Loucy (cell line): ENCODE measurements around the gene ATXN2.
"Not testable (repeated sequence)": the region's sequence is repeated elsewhere in the genome, so short reads cannot be mapped to it uniquely, and the experiment has no call there.

Experiments
- EZH2phosphoT487 ChIP-seq: fragments of 200-600 bp; IDR thresholded peaks from 2 replicates; pipeline ENCODE4 v1.6.1; 2018; ENCODE audit warnings: antibody characterized with exemption, mild to moderate bottlenecking, moderate library complexity, borderline replicate concordance
- TF ChIP-seq, protein P1 (sequence below): fragments of 200-600 bp; sonication (generic); conservative IDR thresholded peaks from 2 replicates; pipeline ENCODE4 v1.5.1; 2014; ENCODE audit warnings: mild to moderate bottlenecking, antibody characterized with exemption, low read length

- TF ChIP-seq, protein P1, sequence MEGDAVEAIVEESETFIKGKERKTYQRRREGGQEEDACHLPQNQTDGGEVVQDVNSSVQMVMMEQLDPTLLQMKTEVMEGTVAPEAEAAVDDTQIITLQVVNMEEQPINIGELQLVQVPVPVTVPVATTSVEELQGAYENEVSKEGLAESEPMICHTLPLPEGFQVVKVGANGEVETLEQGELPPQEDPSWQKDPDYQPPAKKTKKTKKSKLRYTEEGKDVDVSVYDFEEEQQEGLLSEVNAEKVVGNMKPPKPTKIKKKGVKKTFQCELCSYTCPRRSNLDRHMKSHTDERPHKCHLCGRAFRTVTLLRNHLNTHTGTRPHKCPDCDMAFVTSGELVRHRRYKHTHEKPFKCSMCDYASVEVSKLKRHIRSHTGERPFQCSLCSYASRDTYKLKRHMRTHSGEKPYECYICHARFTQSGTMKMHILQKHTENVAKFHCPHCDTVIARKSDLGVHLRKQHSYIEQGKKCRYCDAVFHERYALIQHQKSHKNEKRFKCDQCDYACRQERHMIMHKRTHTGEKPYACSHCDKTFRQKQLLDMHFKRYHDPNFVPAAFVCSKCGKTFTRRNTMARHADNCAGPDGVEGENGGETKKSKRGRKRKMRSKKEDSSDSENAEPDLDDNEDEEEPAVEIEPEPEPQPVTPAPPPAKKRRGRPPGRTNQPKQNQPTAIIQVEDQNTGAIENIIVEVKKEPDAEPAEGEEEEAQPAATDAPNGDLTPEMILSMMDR: not testable (repeated sequence)
- not testable (repeated sequence) for TF ChIP-seq EZH2phosphoT487
These were observed 43.8 kb downstream of the ATXN2 start for GRCh38 chr12:111555313-111555712.
